ENCODE results near the gene NT5C3B.
"Not testable (repeated sequence)": the region's sequence is repeated elsewhere in the genome, so short reads cannot be mapped to it uniquely, and the experiment has no call there.

The NT5C3B gene

GRCh38 chr17:41786227-41787020 lies 49.6 kb downstream of the NT5C3B start, which contains the start of gene JUP:
Gene JUP (minus strand): TSS chr17:41786711. CDS start chr17:41771854, 14,857 bp downstream.
- peak; percentile 21 for FAIRE-seq
- TF ChIP-seq POLR2A (IDR thresholded peaks at IDR 0.05; ENCODE audit: low read depth, low read length) (no peak), TAF1 (IDR thresholded peaks at IDR 0.05; ENCODE audit: borderline replicate concordance, low read depth, low read length) (no peak), POLR2AphosphoS5 (IDR thresholded peaks at IDR 0.05; ENCODE audit: low read depth, low read length) (no peak)
- peak; percentile 97 for DNase-seq (ENCODE audit: insufficient read length)

- FAIRE-seq, result no peak
- DNase-seq (ENCODE audit: insufficient read length), result no peak
- TF ChIP-seq POLR2AphosphoS5 (IDR thresholded peaks at IDR 0.05; ENCODE audit: low read depth, low read length), result no peak
- no peak for TF ChIP-seq POLR2A (IDR thresholded peaks at IDR 0.05; ENCODE audit: low read depth, low read length)
- TF ChIP-seq TAF1 (IDR thresholded peaks at IDR 0.05; ENCODE audit: borderline replicate concordance, low read depth, low read length), result no peak
Observed at GRCh38 chr17:41785859-41786226, 50.2 kb downstream of the NT5C3B start.

- TF ChIP-seq POLR2A (IDR thresholded peaks at IDR 0.05; ENCODE audit: low read depth, low read length), result no peak
- FAIRE-seq, result no peak
- no peak for DNase-seq (ENCODE audit: insufficient read length)
Observed at GRCh38 chr17:41785091-41785858, 50.8 kb downstream of the NT5C3B start.

DNA sequence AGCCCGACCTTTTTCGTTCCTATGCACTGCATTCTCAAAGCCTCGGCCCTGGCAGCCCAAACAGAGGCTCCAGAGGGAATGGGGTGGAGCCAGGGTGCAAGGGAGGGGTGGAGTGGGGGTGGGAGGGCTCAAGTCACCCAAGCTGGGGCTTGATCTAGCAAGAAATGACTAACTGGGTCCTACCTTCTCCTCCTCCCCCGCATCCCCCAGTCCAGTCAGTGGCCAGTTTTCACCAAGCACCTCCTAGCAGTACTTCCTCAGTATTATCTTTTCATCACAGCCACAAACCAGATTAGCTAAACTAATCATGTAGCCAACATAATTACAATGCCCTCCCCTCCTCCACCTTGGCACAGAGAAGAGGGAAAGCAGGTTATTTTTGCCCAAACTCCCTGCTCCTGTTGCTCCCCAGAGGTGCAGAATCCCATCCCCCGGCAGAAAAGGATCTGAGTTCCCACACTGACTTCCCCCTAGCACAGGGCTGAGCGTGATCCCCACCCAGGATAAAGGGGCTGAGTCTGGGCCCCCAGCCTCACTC lies 51.8 kb downstream of the NT5C3B start:
- DNase-seq (ENCODE audit: insufficient read length) (no peak), FAIRE-seq (no peak)
- no peak for TF ChIP-seq TAF1 (IDR thresholded peaks at IDR 0.05; ENCODE audit: borderline replicate concordance, low read depth, low read length)
- no peak for TF ChIP-seq POLR2A (IDR thresholded peaks at IDR 0.05; ENCODE audit: low read depth, low read length)
- TF ChIP-seq POLR2AphosphoS5 (IDR thresholded peaks at IDR 0.05; ENCODE audit: low read depth, low read length), result no peak

GRCh38 chr17:41782142-41782541 lies 53.9 kb downstream of the NT5C3B start:
- no peak for FAIRE-seq
- DNase-seq (ENCODE audit: insufficient read length), result no peak
- TF ChIP-seq POLR2AphosphoS5 (IDR thresholded peaks at IDR 0.05; ENCODE audit: low read depth, low read length) (no peak), POLR2A (IDR thresholded peaks at IDR 0.05; ENCODE audit: low read depth, low read length) (no peak), TAF1 (IDR thresholded peaks at IDR 0.05; ENCODE audit: borderline replicate concordance, low read depth, low read length) (no peak)

DNA sequence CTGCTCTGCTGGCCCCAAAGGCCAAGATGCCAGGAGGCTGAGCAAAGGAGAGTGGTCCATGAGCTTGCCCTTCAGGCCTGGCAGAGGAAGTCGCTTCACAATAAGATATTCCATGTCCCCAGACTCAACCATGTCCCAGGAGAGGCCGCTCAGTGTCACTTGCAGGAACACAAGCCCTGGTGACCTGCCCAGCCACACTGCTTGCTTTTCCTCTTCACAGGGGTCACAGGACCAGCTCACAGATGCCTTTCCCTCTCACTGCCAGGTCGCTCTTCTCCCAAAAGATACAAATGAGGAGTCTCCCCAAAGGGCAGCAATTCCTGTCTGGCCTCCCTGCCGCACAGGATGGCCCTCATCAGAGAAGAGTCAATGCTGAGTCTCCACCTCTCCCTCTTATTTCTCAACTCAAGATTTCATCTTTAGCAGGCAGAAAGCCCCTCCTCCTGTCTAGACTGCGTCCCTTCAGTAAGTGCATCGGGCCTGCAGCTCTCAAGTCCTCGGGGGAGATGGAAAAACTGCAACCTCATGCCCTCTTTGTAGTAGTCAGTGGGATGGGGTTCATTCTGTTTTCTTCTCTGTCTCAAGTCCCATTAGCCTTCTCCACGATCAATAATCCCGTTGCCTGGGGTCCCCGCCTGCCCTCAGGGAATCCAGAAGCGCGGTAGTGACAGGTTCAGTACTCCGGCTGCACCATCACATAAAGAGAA lies 54.5 kb downstream of the NT5C3B start:
- TF ChIP-seq TAF1 (IDR thresholded peaks at IDR 0.05; ENCODE audit: borderline replicate concordance, low read depth, low read length) (no peak), POLR2A (IDR thresholded peaks at IDR 0.05; ENCODE audit: low read depth, low read length) (no peak), POLR2AphosphoS5 (IDR thresholded peaks at IDR 0.05; ENCODE audit: low read depth, low read length) (no peak)
- DNase-seq (ENCODE audit: insufficient read length) (no peak), FAIRE-seq (no peak)

DNA sequence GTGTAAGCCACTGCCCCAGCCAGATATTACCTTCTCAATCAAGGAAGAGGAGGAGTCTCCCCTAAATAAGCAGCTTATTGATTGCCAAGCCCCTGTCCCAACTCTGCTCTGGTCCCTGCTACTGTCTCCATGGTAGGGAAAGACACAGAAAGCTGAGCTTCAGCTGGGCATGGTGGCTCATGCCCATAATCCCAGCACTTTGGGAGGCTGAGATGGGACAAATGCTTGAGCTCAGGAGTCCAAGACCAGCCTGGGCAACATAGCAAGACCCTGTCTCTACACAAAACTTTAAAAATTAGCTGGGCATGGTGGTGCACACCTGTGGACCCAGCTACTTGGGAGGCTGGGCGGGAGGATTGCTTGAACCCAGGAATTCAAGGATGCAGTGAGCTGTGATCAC lies 56.1 kb downstream of the NT5C3B start:
- DNase-seq (ENCODE audit: insufficient read length), result no peak
- no peak for TF ChIP-seq TAF1 (IDR thresholded peaks at IDR 0.05; ENCODE audit: borderline replicate concordance, low read depth, low read length)
- no peak for FAIRE-seq

- FAIRE-seq, result no peak
- TF ChIP-seq POLR2AphosphoS5 (IDR thresholded peaks at IDR 0.05; ENCODE audit: low read depth, low read length) (no peak), TAF1 (IDR thresholded peaks at IDR 0.05; ENCODE audit: borderline replicate concordance, low read depth, low read length) (no peak), POLR2A (IDR thresholded peaks at IDR 0.05; ENCODE audit: low read depth, low read length) (no peak)
Observed at GRCh38 chr17:41777574-41778188, 58.4 kb downstream of the NT5C3B start.

GRCh38 chr17:41777157-41777573 lies 58.9 kb downstream of the NT5C3B start:
- FAIRE-seq (no peak), DNase-seq (ENCODE audit: insufficient read length) (no peak)
- TF ChIP-seq TAF1 (IDR thresholded peaks at IDR 0.05; ENCODE audit: borderline replicate concordance, low read depth, low read length) (no peak), POLR2AphosphoS5 (IDR thresholded peaks at IDR 0.05; ENCODE audit: low read depth, low read length) (no peak), POLR2A (IDR thresholded peaks at IDR 0.05; ENCODE audit: low read depth, low read length) (no peak)

More at GRCh38 chr17:41777574-41778188, 58.4 kb downstream of the NT5C3B start:
- no peak for DNase-seq (ENCODE audit: insufficient read length)

GRCh38 chr17:41776262-41776900 lies 59.7 kb downstream of the NT5C3B start:
- not testable (repeated sequence) for FAIRE-seq; DNase-seq (ENCODE audit: insufficient read length)
